H9 (cell line): ENCODE results near the gene RDH14. TPM values are rescaled to one million over a fixed set of nuclear protein-coding genes. Genes with fewer than 3 reads are reported as not detected.

Experiments used
- DNase-seq: peaks from one replicate; pipeline ENCODE4 v3.0.0-alpha.2; 2017
- H2AFZ ChIP-seq: one replicate; pipeline ENCODE4 v1.6.1; 2013; ENCODE audit warnings: mild to moderate bottlenecking, low read length, control low read depth, moderate library complexity
- H2AK5ac ChIP-seq: 2 replicates; pipeline ENCODE4 v1.6.1; 2013; ENCODE audit warnings: low read length, control low read depth, mixed read lengths; ENCODE audit not compliant: insufficient read length
- H2BK120ac ChIP-seq: one replicate; pipeline ENCODE4 v1.6.1; 2013; ENCODE audit warnings: low read depth, mild to moderate bottlenecking, low read length, control low read depth, inconsistent platforms; ENCODE audit not compliant: poor library complexity, severe bottlenecking
- H2BK12ac ChIP-seq: 2 replicates; pipeline ENCODE4 v1.6.1; 2013; ENCODE audit warnings: low read length, control low read depth, mixed read lengths, low read depth; ENCODE audit not compliant: insufficient read length
- H2BK15ac ChIP-seq: 2 replicates; pipeline ENCODE4 v1.6.1; 2013; ENCODE audit warnings: low read depth, low read length, control low read depth
- H2BK20ac ChIP-seq: one replicate; pipeline ENCODE4 v1.6.1; 2013; ENCODE audit warnings: low read depth, mild to moderate bottlenecking, low read length, control low read depth, inconsistent platforms; ENCODE audit not compliant: poor library complexity, severe bottlenecking
- H2BK5ac ChIP-seq: 2 replicates; pipeline ENCODE4 v1.6.1; 2013; ENCODE audit warnings: low read length, control low read depth, mixed read lengths; ENCODE audit not compliant: insufficient read length
- H3K14ac ChIP-seq: 2 replicates; pipeline ENCODE4 v1.6.1; 2013; ENCODE audit warnings: low read length, control low read depth; ENCODE audit not compliant: insufficient read depth
- H3K18ac ChIP-seq: 2 replicates; pipeline ENCODE4 v1.6.1; 2013; ENCODE audit warnings: low read depth, mild to moderate bottlenecking, mixed read lengths, low read length, control low read depth; ENCODE audit not compliant: insufficient read length
- H3K23ac ChIP-seq: 2 replicates; pipeline ENCODE4 v1.6.1; 2013; ENCODE audit warnings: low read length, control low read depth, mixed read lengths, low read depth; ENCODE audit not compliant: insufficient read length
- H3K23me2 ChIP-seq: 2 replicates; pipeline ENCODE4 v1.6.1; 2013; ENCODE audit warnings: low read depth, mild to moderate bottlenecking, mixed read lengths, low read length, control low read depth; ENCODE audit not compliant: insufficient read length, poor library complexity, severe bottlenecking
- H3K27ac ChIP-seq: 2 replicates; pipeline ENCODE4 v1.5.1; 2013; ENCODE audit warnings: low read length, control low read depth, mixed read lengths, low read depth; ENCODE audit not compliant: insufficient read length
- H3K27me3 ChIP-seq: 2 replicates; pipeline ENCODE4 v1.6.1; 2013; ENCODE audit warnings: low read length, control low read depth, inconsistent platforms; ENCODE audit not compliant: insufficient read depth
- H3K4ac ChIP-seq: 2 replicates; pipeline ENCODE4 v1.6.1; 2013; ENCODE audit warnings: low read depth, mild to moderate bottlenecking, control low read depth, inconsistent platforms, low read length, moderate library complexity
- H3K4me1 ChIP-seq: 2 replicates; pipeline ENCODE4 v1.6.1; 2013; ENCODE audit warnings: low read length, control low read depth, inconsistent platforms; ENCODE audit not compliant: insufficient read depth
- H3K4me2 ChIP-seq: 2 replicates; pipeline ENCODE4 v1.6.1; 2013; ENCODE audit warnings: low read length, control low read depth, mixed read lengths; ENCODE audit not compliant: insufficient read length, insufficient read depth
- H3K56ac ChIP-seq: 2 replicates; pipeline ENCODE4 v1.6.1; 2013; ENCODE audit warnings: low read depth, mild to moderate bottlenecking, mixed read lengths, low read length, control low read depth; ENCODE audit not compliant: insufficient read length
- H3K79me1 ChIP-seq: 2 replicates; pipeline ENCODE4 v1.6.1; 2013; ENCODE audit warnings: low read depth, mild to moderate bottlenecking, moderate library complexity, low read length, control low read depth, inconsistent platforms; ENCODE audit not compliant: insufficient read depth, poor library complexity, severe bottlenecking
- H3K79me2 ChIP-seq: 2 replicates; pipeline ENCODE4 v1.6.1; 2013; ENCODE audit warnings: low read length, control low read depth, inconsistent platforms; ENCODE audit not compliant: insufficient read depth
- H3K9ac ChIP-seq: 2 replicates; pipeline ENCODE4 v1.6.1; 2013; ENCODE audit warnings: low read length, control low read depth, mixed read lengths; ENCODE audit not compliant: insufficient read length; ENCODE audit errors: extremely low read depth
- H3K9me3 ChIP-seq: one replicate; pipeline ENCODE4 v1.6.1; 2013; ENCODE audit warnings: low read depth, low read length, inconsistent platforms; ENCODE audit not compliant: control insufficient read depth
- H3T11ph ChIP-seq: one replicate; pipeline ENCODE4 v1.6.1; 2013; ENCODE audit warnings: mild to moderate bottlenecking, low read length, control low read depth, inconsistent platforms
- H4K20me1 ChIP-seq: one replicate; pipeline ENCODE4 v1.6.1; 2013; ENCODE audit not compliant: control insufficient read depth, insufficient read length, insufficient read depth
- H4K5ac ChIP-seq: 2 replicates; pipeline ENCODE4 v1.6.1; 2013; ENCODE audit warnings: low read depth, mild to moderate bottlenecking, mixed read lengths, low read length, control low read depth; ENCODE audit not compliant: insufficient read length
- H4K8ac ChIP-seq: replicated peaks from 2 replicates; pipeline ENCODE4 v1.6.1; 2013; ENCODE audit warnings: low read length, control low read depth, mixed read lengths, low read depth; ENCODE audit not compliant: insufficient read length
- H4K91ac ChIP-seq: 2 replicates; pipeline ENCODE4 v1.6.1; 2013; ENCODE audit warnings: low read depth, mild to moderate bottlenecking, moderate library complexity, mixed read lengths, low read length, control low read depth; ENCODE audit not compliant: insufficient read length
- H3K27ac Mint-ChIP-seq, 3 experiments: 2 replicates in 2 of 3; 3 replicates in 1 of 3; pipeline ENCODE4 v1.8.0; 2020 to 2021; ENCODE audit warnings: mixed read lengths in 3 of 3, mild to moderate bottlenecking in 1 of 3, moderate library complexity in 1 of 3
- H3K27me3 Mint-ChIP-seq: 2 replicates; pipeline ENCODE4 v1.8.0; 2021; ENCODE audit warnings: low read depth, mild to moderate bottlenecking, moderate library complexity, mixed read lengths
- H3K36me3 Mint-ChIP-seq, 3 experiments: 2 replicates in 2 of 3; 3 replicates in 1 of 3; pipeline ENCODE4 v1.8.0; 2020 to 2021; ENCODE audit warnings: low read depth in 3 of 3, mixed read lengths in 3 of 3; ENCODE audit not compliant: insufficient read depth in 1 of 3
- H3K4me1 Mint-ChIP-seq, 2 experiments: 2 replicates each; pipeline ENCODE4 v1.8.0; 2020; ENCODE audit warnings: mixed read lengths in 2 of 2
- H3K4me3 Mint-ChIP-seq, 2 experiments: 2 replicates in 1 of 2; 3 replicates in 1 of 2; pipeline ENCODE4 v1.8.0; 2020 to 2021; ENCODE audit warnings: mild to moderate bottlenecking in 2 of 2, mixed read lengths in 2 of 2, moderate library complexity in 1 of 2
- H3K9me3 Mint-ChIP-seq, 2 experiments: 2 replicates in 1 of 2; 3 replicates in 1 of 2; pipeline ENCODE4 v1.8.0; 2020; ENCODE audit warnings: mild to moderate bottlenecking in 2 of 2, mixed read lengths in 2 of 2, moderate library complexity in 1 of 2
- CTCF ChIP-seq: fragments of 200-600 bp; sonication (generic); conservative IDR thresholded peaks from 3 replicates; pipeline ENCODE4 v1.8.0; 2021; ENCODE audit warnings: antibody characterized with exemption, mild to moderate bottlenecking
- whole genome bisulfite sequencing: extraction: QIAGEN DNeasy Blood & Tissue Kit; methylation state at CpG from one replicate; pipeline ENCODE4 v1.1.7; 2013; ENCODE audit warnings: missing lambda C conversion rate, low lambda C conversion rate, mixed read lengths; ENCODE audit not compliant: insufficient read length; ENCODE audit errors: extremely low coverage; 5-methylcytosine and 5-hydroxymethylcytosine counted together
- total RNA-seq: library from RNA; stranded (reverse); gene quantifications from 2 replicates; pipeline ENCODE4 v1.2.1, GENCODE V29; 2021

Gene RDH14
- total RNA-seq, 1 experiment from 2014 or later, result 25.5 TPM

DNA sequence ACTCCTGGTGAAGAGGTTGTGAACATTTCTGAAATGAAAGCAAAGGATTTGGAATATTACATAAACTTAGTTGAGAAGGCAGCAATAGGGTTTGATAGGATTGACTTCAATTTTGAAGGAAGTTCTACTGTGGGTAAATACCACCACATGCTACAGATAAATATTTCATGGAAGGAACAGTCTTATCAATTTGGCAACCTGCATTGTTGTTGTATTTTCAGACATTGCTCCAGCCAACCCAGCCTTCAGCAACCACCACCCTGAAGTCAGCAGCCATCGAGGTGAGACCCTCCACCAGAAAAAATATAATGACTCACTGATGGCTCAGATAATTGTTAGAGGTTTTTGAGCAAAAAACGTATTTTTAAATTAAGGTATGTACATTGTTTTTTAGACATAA lies 10.0 kb downstream of the RDH14 start:
- H3K4ac ChIP-seq, result no peak overlapping the region
- no peak overlapping the region for H3K18ac ChIP-seq
- no peak overlapping the region for H3K4me3 Mint-ChIP-seq
- peaks cover 6 to 11% (median 11%) of the 10 kb centered on the region in 3 experiments for H3K36me3 Mint-ChIP-seq
- no peak overlapping the region for H4K5ac ChIP-seq
- H3K79me1 ChIP-seq, result no peaks in the 10 kb centered on the region
- no peak overlapping the region for H3K4me2 ChIP-seq
- H3K27me3 ChIP-seq, result no peaks in the 10 kb centered on the region
- TF ChIP-seq CTCF, result no peak
- H4K91ac ChIP-seq, result no peak overlapping the region
- H2BK15ac ChIP-seq, result no peak overlapping the region
- H3K79me2 ChIP-seq, result no peaks in the 10 kb centered on the region
- no peaks in the 10 kb centered on the region for H4K20me1 ChIP-seq
- no peak overlapping the region for H3K27ac Mint-ChIP-seq
- H2AK5ac ChIP-seq, result no peak overlapping the region
- H2BK20ac ChIP-seq, result no peak overlapping the region
- H3K56ac ChIP-seq, result no peak overlapping the region
- no peaks in the 10 kb centered on the region for H3K9me3 ChIP-seq
- no peak overlapping the region for H3K27ac ChIP-seq
- DNase-seq, result no peak
- peaks cover 3% of the 10 kb centered on the region; the same call in 1 of the 2 replicates for H3K4me1 ChIP-seq
- no peak overlapping the region for H3K9ac ChIP-seq
- no peaks in the 10 kb centered on the region for H3K9me3 Mint-ChIP-seq
- no peaks in the 10 kb centered on the region for H3K27me3 Mint-ChIP-seq
- H3K14ac ChIP-seq, result no peak overlapping the region
- H2AFZ ChIP-seq, result no peak overlapping the region
- H2BK5ac ChIP-seq, result no peak overlapping the region
- no peak overlapping the region for H3K23ac ChIP-seq
- no peak overlapping the region for H2BK12ac ChIP-seq
- H4K8ac ChIP-seq, result no peak overlapping the region
- H2BK120ac ChIP-seq, result no peak overlapping the region
- H3T11ph ChIP-seq, result no peak overlapping the region
- no peaks in the 10 kb centered on the region for H3K23me2 ChIP-seq
- WGBS, result no CpG with 5 or more reads among the region's 2 CpGs
- H3K4me1 Mint-ChIP-seq, result peaks cover 12 to 16% of the 10 kb centered on the region in 2 experiments
